ENCODE data around the gene YARS2.

The YARS2 gene

GRCh38 chr12:32755654-32756475 is at the start of gene YARS2:
YARS2 (minus strand) TSS chr12:32755897; CDS start chr12:32755874, 23 bp downstream.
- DNase-seq (ENCODE audit: low spot score), result peak; percentile 99

GRCh38 chr12:32804301-32804700 is 48.6 kb upstream of the YARS2 start:
- DNase-seq (ENCODE audit: low spot score), result no peak

GRCh38 chr12:32801269-32801980 is 45.7 kb upstream of the YARS2 start:
- no peak for DNase-seq (ENCODE audit: low spot score)

- no peak for DNase-seq (ENCODE audit: low spot score)
Observed at GRCh38 chr12:32794281-32794680, 38.6 kb upstream of the YARS2 start.

- no peak for DNase-seq (ENCODE audit: low spot score)
Observed at GRCh38 chr12:32789916-32790315, 34.2 kb upstream of the YARS2 start.

GRCh38 chr12:32789446-32789845 is 33.7 kb upstream of the YARS2 start:
- no peak for DNase-seq (ENCODE audit: low spot score)

GRCh38 chr12:32788405-32788804 is 32.7 kb upstream of the YARS2 start:
- DNase-seq (ENCODE audit: low spot score), result no peak

GRCh38 chr12:32785557-32785956 is 29.9 kb upstream of the YARS2 start:
- DNase-seq (ENCODE audit: low spot score), result no peak

GRCh38 chr12:32783029-32783428 is 27.3 kb upstream of the YARS2 start:
- no peak for DNase-seq (ENCODE audit: low spot score)

- no peak for DNase-seq (ENCODE audit: low spot score)
Observed at GRCh38 chr12:32780071-32780470, 24.4 kb upstream of the YARS2 start.

- DNase-seq (ENCODE audit: low spot score), result no peak
Observed at GRCh38 chr12:32777691-32778175, 22.0 kb upstream of the YARS2 start.

- no peak for DNase-seq (ENCODE audit: low spot score)
Observed at GRCh38 chr12:32777159-32777558, 21.5 kb upstream of the YARS2 start.

GRCh38 chr12:32776258-32776657 is 20.6 kb upstream of the YARS2 start:
- no peak for DNase-seq (ENCODE audit: low spot score)

- DNase-seq (ENCODE audit: low spot score), result no peak
Observed at GRCh38 chr12:32773691-32774090, 18.0 kb upstream of the YARS2 start.

- no peak for DNase-seq (ENCODE audit: low spot score)
Observed at GRCh38 chr12:32770141-32770540, 14.4 kb upstream of the YARS2 start.

GRCh38 chr12:32768518-32768917 is 12.8 kb upstream of the YARS2 start:
- peak; percentile 90 for DNase-seq (ENCODE audit: low spot score)

GRCh38 chr12:32765906-32766305 is 10.2 kb upstream of the YARS2 start:
- DNase-seq (ENCODE audit: low spot score), result no peak

GRCh38 chr12:32761716-32762115 is 6.0 kb upstream of the YARS2 start:
- DNase-seq (ENCODE audit: low spot score), result no peak

GRCh38 chr12:32757157-32757556 is 1.5 kb upstream of the YARS2 start:
- no peak for DNase-seq (ENCODE audit: low spot score)

GRCh38 chr12:32756476-32757066 is 874 bp upstream of the YARS2 start:
- no peak for DNase-seq (ENCODE audit: low spot score)

- peak; percentile 88 for DNase-seq (ENCODE audit: low spot score)
Observed at GRCh38 chr12:32755051-32755653, 545 bp downstream of the YARS2 start.

- DNase-seq (ENCODE audit: low spot score), result no peak
Observed at GRCh38 chr12:32754111-32754510, 1.6 kb downstream of the YARS2 start.
